Kidney epithelial cell (primary cell): ENCODE results near the gene INSR. TPM values are rescaled to one million over a fixed set of nuclear protein-coding genes. Genes with fewer than 3 reads are reported as not detected.

Source experiments
- DNase-seq: peaks from one replicate; pipeline ENCODE4 v3.0.0-alpha.2; 2010; ENCODE audit warnings: low read depth
- H3K27me3 ChIP-seq: 2 replicates; pipeline ENCODE4 v1.6.0; 2011; ENCODE audit warnings: low read length; ENCODE audit not compliant: control insufficient read depth, insufficient read depth
- H3K36me3 ChIP-seq: 2 replicates; pipeline ENCODE4 v1.5.1; 2011; ENCODE audit warnings: low read length; ENCODE audit not compliant: control insufficient read depth, insufficient read depth
- H3K4me3 ChIP-seq: 2 replicates; pipeline ENCODE4 v1.5.1; 2011; ENCODE audit warnings: low read depth, mild to moderate bottlenecking, control low read depth, low read length
- CTCF ChIP-seq: IDR thresholded peaks from 2 replicates; pipeline ENCODE4 v1.5.1; 2011; ENCODE audit warnings: mild to moderate bottlenecking, moderate library complexity, low read length, control low read depth, inconsistent platforms; ENCODE audit not compliant: insufficient read depth, poor library complexity, severe bottlenecking
- total RNA-seq: library from RNA; depleted of rRNA; stranded (reverse); fragments of >200 nt; gene quantifications from 2 replicates; pipeline ENCODE4 v1.2.3, GENCODE V29; 2015

Gene INSR
- total RNA-seq, 1 donor from 2014 or later: 15.5 TPM

- DNase-seq: no peak
- H3K4me3 ChIP-seq: no peak overlapping the region
- TF ChIP-seq CTCF: no peak
- H3K36me3 ChIP-seq: no peaks in the 10 kb centered on the region
- H3K27me3 ChIP-seq: no peaks in the 10 kb centered on the region
Observed at GRCh38 chr19:7109678-7110289, 184.4 kb downstream of the INSR start.

- TF ChIP-seq CTCF: no peak
- H3K27me3 ChIP-seq: no peaks in the 10 kb centered on the region
- no peak overlapping the region for H3K4me3 ChIP-seq
- H3K36me3 ChIP-seq: no peaks in the 10 kb centered on the region
- no peak for DNase-seq
Observed at GRCh38 chr19:7106711-7107657, 187.2 kb downstream of the INSR start.

- no peaks in the 10 kb centered on the region for H3K36me3 ChIP-seq
- no peak for TF ChIP-seq CTCF
- DNase-seq: no peak
- no peak overlapping the region for H3K4me3 ChIP-seq
- no peaks in the 10 kb centered on the region for H3K27me3 ChIP-seq
Observed at GRCh38 chr19:7104747-7105447, 189.3 kb downstream of the INSR start.

- Histone ChIP-seq H3K27me3 (no peaks in the 10 kb centered on the region), H3K36me3 (no peaks in the 10 kb centered on the region), H3K4me3 (no peak overlapping the region)
- no peak for TF ChIP-seq CTCF
- no peak for DNase-seq
Observed at GRCh38 chr19:7101498-7102253, 192.5 kb downstream of the INSR start.

GRCh38 chr19:7099597-7099921, 194.7 kb downstream of the INSR start:
- TF ChIP-seq CTCF: no peak
- no peak for DNase-seq
- H3K36me3 ChIP-seq: no peaks in the 10 kb centered on the region

More at GRCh38 chr19:7099597-7099921, 194.7 kb downstream of the INSR start:
- Histone ChIP-seq H3K4me3 (peak overlapping the region; percentile 54), H3K27me3 (no peaks in the 10 kb centered on the region)
